HCT116 (cell line): ENCODE measurements around the gene VMO1. TPM values are rescaled to one million over a fixed set of nuclear protein-coding genes. Genes with fewer than 3 reads are reported as not detected.

Experiments
- ATAC-seq: fragments of 200-7000 bp; cut with Tn5 transposase; 2 replicates; pipeline ENCODE4 v1.9.1; 2020; ENCODE audit warnings: mild to moderate bottlenecking, moderate library complexity
- BruUV-seq: library from RNA; stranded (reverse); fragments of 400-500 nt; replicated peaks from 2 replicates; lab custom pipeline; 2021; lab: Mats Ljungman, UMichigan
- CTCF ChIA-PET: fragments of 300-600 bp; sonication (Branson Sonifier 250); formaldehyde crosslinking; loops from one replicate; lab custom pipeline; 2021; ENCODE audit warnings: antibody characterized with exemption; lab: Charles Lee
- POLR2A ChIA-PET: fragments of 300-600, 350-600 bp; sonication (Branson Sonifier 250); formaldehyde crosslinking; loops from one replicate; lab custom pipeline; 2021; ENCODE audit warnings: antibody characterized with exemption; lab: Charles Lee
- RAD21 ChIA-PET, 2 experiments: fragments of 300-600 bp; sonication (Branson Sonifier 250); formaldehyde crosslinking; loops; one replicate each; lab custom pipeline; 2023; ENCODE audit warnings: low total read pairs in 2 of 2; ENCODE audit not compliant: uncharacterized antibody in 2 of 2, unreplicated experiment in 2 of 2, low non-redundant PET in 1 of 2; lab: Charles Lee
- DNase-seq: peaks from one replicate; pipeline ENCODE4 v3.0.0-alpha.2; 2010; ENCODE audit warnings: low read depth, low spot score
- H2AFZ ChIP-seq: fragments of 200-600 bp; shearing (Covaris generic), sonication (generic); 2 replicates; pipeline ENCODE4 v1.6.1; 2017; ENCODE audit warnings: low read depth, mixed run types, mixed read lengths, antibody characterized with exemption, low read length; ENCODE audit not compliant: poor library complexity, severe bottlenecking
- H3K27ac ChIP-seq: 2 replicates; pipeline ENCODE4 v1.5.1; 2012; ENCODE audit warnings: low read depth, low read length
- H3K27me3 ChIP-seq: fragments of 200-600 bp; sonication (generic); 2 replicates; pipeline ENCODE4 v1.6.1; 2016; ENCODE audit warnings: mixed run types, low read length, mixed read lengths; ENCODE audit not compliant: insufficient read depth
- H3K36me3 ChIP-seq, 2 experiments: fragments of 200-500 bp in 1 of 2; fragments of 200-600 bp in 1 of 2; sonication (Bioruptor generic) in 1 of 2; sonication (generic) in 1 of 2; 2 replicates each; pipeline versions ENCODE4 v1.5.1 to v1.6.1; 2014 to 2016; ENCODE audit warnings: low read length in 2 of 2, inconsistent platforms in 1 of 2, mixed read lengths in 1 of 2, mixed run types in 1 of 2; ENCODE audit not compliant: insufficient read depth in 2 of 2, control insufficient read depth in 1 of 2
- H3K4me1 ChIP-seq, 2 experiments: fragments of 200-600 bp in 1 of 2; sonication (generic) in 1 of 2; 2 replicates each; pipeline versions ENCODE4 v1.5.1 to v1.6.1; 2012 to 2017; ENCODE audit warnings: low read length in 2 of 2, inconsistent platforms in 1 of 2, mild to moderate bottlenecking in 1 of 2, mixed read lengths in 1 of 2, mixed run types in 1 of 2, moderate library complexity in 1 of 2; ENCODE audit not compliant: insufficient read depth in 2 of 2, control insufficient read depth in 1 of 2
- H3K4me2 ChIP-seq: fragments of 200-600 bp; sonication (generic); 2 replicates; pipeline ENCODE4 v1.6.1; 2017; ENCODE audit warnings: mixed run types, low read length, mixed read lengths
- H3K4me3 ChIP-seq, 2 experiments: fragments of 200-600 bp in 1 of 2; sonication (generic) in 1 of 2; replicated peaks in 1 of 2; 2 replicates each; pipeline ENCODE4 v1.5.1; 2011 to 2016; ENCODE audit warnings: low read length in 2 of 2, control low read depth in 1 of 2, low read depth in 1 of 2, mild to moderate bottlenecking in 1 of 2, mixed read lengths in 1 of 2, mixed run types in 1 of 2
- H3K79me2 ChIP-seq: fragments of 200-600 bp; sonication (generic); 2 replicates; pipeline ENCODE4 v1.6.1; 2017; ENCODE audit warnings: mild to moderate bottlenecking, mixed run types, low read length, moderate library complexity, mixed read lengths; ENCODE audit not compliant: insufficient read depth
- H3K9ac ChIP-seq: fragments of 200-600 bp; sonication (generic); 2 replicates; pipeline ENCODE4 v1.6.1; 2016; ENCODE audit warnings: low read length, mixed read lengths
- H3K9me2 ChIP-seq: fragments of 200-600 bp; sonication (generic), shearing (Covaris generic); 2 replicates; pipeline ENCODE4 v1.6.1; 2017; ENCODE audit warnings: mixed run types, mild to moderate bottlenecking, moderate library complexity; ENCODE audit not compliant: insufficient read depth
- H3K9me3 ChIP-seq, 2 experiments: fragments of 200-500 bp in 1 of 2; fragments of 200-600 bp in 1 of 2; sonication (Bioruptor generic) in 1 of 2; sonication (generic) in 1 of 2; 2 replicates each; pipeline ENCODE4 v1.6.1; 2014 to 2017; ENCODE audit warnings: low read length in 2 of 2, mixed read lengths in 2 of 2, inconsistent platforms in 1 of 2, low read depth in 1 of 2, mild to moderate bottlenecking in 1 of 2, mixed run types in 1 of 2, moderate library complexity in 1 of 2; ENCODE audit not compliant: control insufficient read depth in 1 of 2, insufficient read depth in 1 of 2
- H4K20me1 ChIP-seq: fragments of 200-600 bp; sonication (generic), shearing (Covaris generic); 2 replicates; pipeline ENCODE4 v1.6.1; 2017; ENCODE audit warnings: mixed run types, mild to moderate bottlenecking, moderate library complexity; ENCODE audit not compliant: insufficient read depth
- ATF3 ChIP-seq: IDR thresholded peaks from 2 replicates; pipeline ENCODE4 v1.6.1; 2012
- CBX3 ChIP-seq: IDR thresholded peaks from 2 replicates; pipeline ENCODE4 v1.6.1; 2012; ENCODE audit warnings: low read depth
- ELF1 ChIP-seq: IDR thresholded peaks from 2 replicates; pipeline ENCODE4 v1.6.1; 2012; ENCODE audit warnings: low read depth, borderline replicate concordance
- FOSL1 ChIP-seq: IDR thresholded peaks from 2 replicates; pipeline ENCODE4 v1.6.1; 2012; ENCODE audit warnings: low read depth
- POLR2AphosphoS5 ChIP-seq: IDR thresholded peaks from 2 replicates; pipeline ENCODE4 v1.6.1; 2011; ENCODE audit warnings: mild to moderate bottlenecking, low read depth, low read length, moderate library complexity
- RAD21 ChIP-seq: IDR thresholded peaks from 2 replicates; pipeline ENCODE4 v1.6.1; 2012; ENCODE audit warnings: low read depth, mild to moderate bottlenecking
- REST ChIP-seq: IDR thresholded peaks from 2 replicates; pipeline ENCODE4 v1.6.1; 2012; ENCODE audit warnings: low read depth
- SIN3A ChIP-seq: IDR thresholded peaks from 2 replicates; pipeline ENCODE4 v1.6.1; 2012; ENCODE audit warnings: low read depth
- SP1 ChIP-seq: IDR thresholded peaks from 2 replicates; pipeline ENCODE4 v1.6.1; 2012; ENCODE audit warnings: low read depth
- SRF ChIP-seq: IDR thresholded peaks from 2 replicates; pipeline ENCODE4 v1.6.1; 2012; ENCODE audit warnings: low read depth
- TCF7L2 ChIP-seq: IDR thresholded peaks from 2 replicates; pipeline ENCODE4 v1.7.0; 2011; ENCODE audit warnings: borderline replicate concordance, inconsistent platforms; ENCODE audit not compliant: insufficient read depth, insufficient read length; ENCODE audit errors: extremely low read depth
- YY1 ChIP-seq: IDR thresholded peaks from 2 replicates; pipeline ENCODE4 v1.6.1; 2011; ENCODE audit warnings: low read length, low read depth, moderate library complexity, mild to moderate bottlenecking; ENCODE audit not compliant: insufficient replicate concordance; ENCODE audit errors: extremely low read depth
- ZBTB33 ChIP-seq: IDR thresholded peaks from 2 replicates; pipeline ENCODE4 v1.6.1; 2011; ENCODE audit warnings: mild to moderate bottlenecking, low read length, moderate library complexity; ENCODE audit not compliant: insufficient replicate concordance; ENCODE audit errors: extremely low read depth
- intact Hi-C: fragments of 100-400 bp; cut with micrococcal nuclease; formaldehyde crosslinking; loops from 2 replicates; pipeline ENCODE4 v1.10.0; 2022
- total RNA-seq: library from RNA; stranded (reverse); gene quantifications from one replicate; pipeline ENCODE4 v1.2.1, GENCODE V29; 2021; ENCODE audit not compliant: unreplicated experiment

The VMO1 gene
- total RNA-seq, 1 experiment from 2014 or later: 0.76 TPM

- ChIA-PET CTCF (no interaction called here), RAD21 (no interaction called here), POLR2A (no interaction called here)
- H3K9me2 ChIP-seq: no peaks in the 10 kb centered on the region
- ATAC-seq (no peak), DNase-seq (no peak)
- peak overlapping the region; percentile 52; the same call in 1 of the 2 replicates for H3K27ac ChIP-seq
- H2AFZ ChIP-seq: no peak overlapping the region
- peak overlapping the region; percentile 80 for H3K9ac ChIP-seq
- H3K9me3 ChIP-seq: no peaks in the 10 kb centered on the region
- H3K79me2 ChIP-seq: no peaks in the 10 kb centered on the region; the same call in 1 of the 2 replicates
- no peaks in the 10 kb centered on the region for H3K36me3 ChIP-seq
- no peaks in the 10 kb centered on the region for H3K27me3 ChIP-seq
- H3K4me1 ChIP-seq: peaks cover 11 to 25% of the 10 kb centered on the region in 2 experiments
- H4K20me1 ChIP-seq: no peaks in the 10 kb centered on the region
- peak overlapping the region; percentile 68 to 73 for H3K4me3 ChIP-seq
- H3K4me2 ChIP-seq: peak overlapping the region; percentile 99
- TF ChIP-seq SP1: no peak
- no peak for TF ChIP-seq RAD21
- TF ChIP-seq ATF3: no peak
- BruUV-seq: no TSS peak
- intact Hi-C loops: no loop called here
Observed at GRCh38 chr17:4740025-4740351, 46.2 kb downstream of the VMO1 start.

- BruUV-seq: no TSS peak
- CTCF ChIA-PET: interaction anchor here (1.1 kb wide), 1 partner anchor 51 kb away, joined by 3 read pairs; no protein-coding TSS in a partner anchor
- TF ChIP-seq CBX3 (no peak), FOSL1 (no peak), TCF7L2 (peak; percentile 5), ELF1 (no peak), POLR2AphosphoS5 (peak; percentile 50; the same call in 1 of the 2 replicates), SRF (no peak), REST (no peak), SIN3A (no peak), ZBTB33 (no peak), YY1 (no peak)
Observed at GRCh38 chr17:4739122-4740024, 46.8 kb downstream of the VMO1 start, which contains the start of the genes CXCL16 and ZMYND15. Gene CXCL16, minus strand, starts transcription at chr17:4739928. Its CDS starts 589 bp downstream, at chr17:4739339. Gene ZMYND15, plus strand, starts transcription at chr17:4739833. Its CDS starts 716 bp downstream, at chr17:4740549.

More at GRCh38 chr17:4739122-4740024, 46.8 kb downstream of the VMO1 start, which contains the start of the genes CXCL16 and ZMYND15:
- no peaks in the 10 kb centered on the region for H3K9me3 ChIP-seq
- no peak within 1 kb of the TSS for H2AFZ ChIP-seq
- ATAC-seq (peak; percentile 76), DNase-seq (no peak)
- H3K4me2 ChIP-seq: peak within 1 kb of the TSS; percentile 99
- intact Hi-C loops: no loop called here
- peak within 1 kb of the TSS; percentile 80 for H3K9ac ChIP-seq
- H3K4me1 ChIP-seq: peaks cover 11 to 25% of the 10 kb centered on the region in 2 experiments
- H3K79me2 ChIP-seq: no peaks in the 10 kb centered on the region; the same call in 1 of the 2 replicates
- H3K9me2 ChIP-seq: no peaks in the 10 kb centered on the region
- H4K20me1 ChIP-seq: no peaks in the 10 kb centered on the region
- ChIA-PET RAD21 (no interaction called here), POLR2A (no interaction called here)
- H3K4me3 ChIP-seq: peak within 1 kb of the TSS; percentile 68 to 73
- no peaks in the 10 kb centered on the region for H3K36me3 ChIP-seq
- peak within 1 kb of the TSS; percentile 52 for H3K27ac ChIP-seq
- H3K27me3 ChIP-seq: no peaks in the 10 kb centered on the region
